ENCODE results near the gene SLC22A4.

The SLC22A4 gene

GRCh38 chr5:132264546-132265335 is 29.5 kb upstream of the SLC22A4 start:
- in situ Hi-C loops (cut with HindIII; ENCODE audit: low pct_ligation_motif_present, low sequenced_read_pairs), result no loop called here
- no peak overlapping the region for H3K4me3 ChIP-seq (ENCODE audit: low read depth, low read length)
- no peak for TF ChIP-seq CTCF (IDR thresholded peaks at IDR 0.05; ENCODE audit: low read depth, low read length, missing control alignments)
- H3K27me3 ChIP-seq (replicated peaks), result no peaks in the 10 kb centered on the region
- no peak for DNase-seq
- peaks cover 44% of the 10 kb centered on the region for H3K36me3 ChIP-seq (replicated peaks)
- H3K27ac ChIP-seq, result peak overlapping the region; percentile 89

- Histone ChIP-seq H3K36me3 (replicated peaks) (peaks cover 45% of the 10 kb centered on the region), H3K27ac (peak overlapping the region; percentile 89), H3K4me3 (ENCODE audit: low read depth, low read length) (no peak overlapping the region), H3K27me3 (replicated peaks) (no peaks in the 10 kb centered on the region)
- peak; percentile 92 for DNase-seq
- TF ChIP-seq CTCF (IDR thresholded peaks at IDR 0.05; ENCODE audit: low read depth, low read length, missing control alignments), result peak; percentile 37
- in situ Hi-C loops (cut with HindIII; ENCODE audit: low pct_ligation_motif_present, low sequenced_read_pairs), result no loop called here
Observed at GRCh38 chr5:132265336-132266030, 28.7 kb upstream of the SLC22A4 start.

GRCh38 chr5:132266031-132266835 is 28.0 kb upstream of the SLC22A4 start:
- no peak for TF ChIP-seq CTCF (IDR thresholded peaks at IDR 0.05; ENCODE audit: low read depth, low read length, missing control alignments)
- H3K27me3 ChIP-seq (replicated peaks), result no peaks in the 10 kb centered on the region
- DNase-seq, result no peak
- in situ Hi-C loops (cut with HindIII; ENCODE audit: low pct_ligation_motif_present, low sequenced_read_pairs), result no loop called here
- peaks cover 48% of the 10 kb centered on the region for H3K36me3 ChIP-seq (replicated peaks)
- H3K27ac ChIP-seq, result peak overlapping the region; percentile 89
- no peak overlapping the region for H3K4me3 ChIP-seq (ENCODE audit: low read depth, low read length)

- peaks cover 53% of the 10 kb centered on the region for H3K36me3 ChIP-seq (replicated peaks)
- no peaks in the 10 kb centered on the region for H3K27me3 ChIP-seq (replicated peaks)
- DNase-seq, result no peak
- no peak overlapping the region for H3K4me3 ChIP-seq (ENCODE audit: low read depth, low read length)
- no peak for TF ChIP-seq CTCF (IDR thresholded peaks at IDR 0.05; ENCODE audit: low read depth, low read length, missing control alignments)
- in situ Hi-C loops (cut with HindIII; ENCODE audit: low pct_ligation_motif_present, low sequenced_read_pairs), result no loop called here
- no peak overlapping the region for H3K27ac ChIP-seq
Observed at GRCh38 chr5:132266836-132267160, 27.4 kb upstream of the SLC22A4 start.

- in situ Hi-C loops (cut with HindIII; ENCODE audit: low pct_ligation_motif_present, low sequenced_read_pairs), result no loop called here
- H3K27ac ChIP-seq, result no peak overlapping the region
- peaks cover 58% of the 10 kb centered on the region for H3K36me3 ChIP-seq (replicated peaks)
- no peak for TF ChIP-seq CTCF (IDR thresholded peaks at IDR 0.05; ENCODE audit: low read depth, low read length, missing control alignments)
- DNase-seq, result no peak
- no peak overlapping the region for H3K4me3 ChIP-seq (ENCODE audit: low read depth, low read length)
- no peaks in the 10 kb centered on the region for H3K27me3 ChIP-seq (replicated peaks)
Observed at GRCh38 chr5:132267166-132267739, 26.9 kb upstream of the SLC22A4 start.
